HepG2 (cell line): Measurements from ENCODE around the gene CEP104.

Source experiments
- CEBPB ChIP-seq: IDR thresholded peaks from 2 replicates; pipeline ENCODE4 v1.6.1; 2011; ENCODE audit warnings: low read depth, low read length, improper control_type of control experiment, borderline replicate concordance
- CTCF ChIP-seq: sonication (generic); formaldehyde crosslinking; IDR thresholded peaks from 2 replicates; pipeline ENCODE4 v1.5.0; 2020; ENCODE audit warnings: mild to moderate bottlenecking, missing genetic modification reagents, moderate library complexity
- HOMEZ ChIP-seq: IDR thresholded peaks from 2 replicates; pipeline ENCODE4 v1.6.1; 2016; ENCODE audit warnings: low read depth
- IRF2 ChIP-seq: IDR thresholded peaks from 2 replicates; pipeline ENCODE4 v1.6.1; 2018; ENCODE audit warnings: missing genetic modification reagents, missing compliant biosample characterization
- JUND ChIP-seq: sonication (generic); formaldehyde crosslinking; IDR thresholded peaks from 2 replicates; pipeline ENCODE4 v1.8.0; 2022; ENCODE audit warnings: mild to moderate bottlenecking, missing genetic modification reagents
- KAT7 ChIP-seq: IDR thresholded peaks from 2 replicates; pipeline ENCODE4 v1.6.1; 2018; ENCODE audit warnings: borderline replicate concordance, missing compliant biosample characterization
- MXI1 ChIP-seq: IDR thresholded peaks from 3 replicates; pipeline ENCODE4 v1.6.1; 2012; ENCODE audit warnings: low read depth, low read length, inconsistent platforms, borderline replicate concordance
- POLR2AphosphoS5 ChIP-seq: IDR thresholded peaks from 2 replicates; pipeline ENCODE4 v1.6.1; 2012; ENCODE audit warnings: low read depth, low read length
- TP53 ChIP-seq: sonication (generic); formaldehyde crosslinking; conservative IDR thresholded peaks from 2 replicates; pipeline ENCODE4 v1.4.0; 2020; ENCODE audit warnings: missing genetic modification reagents
- ZNF121 ChIP-seq: sonication (generic); formaldehyde crosslinking; IDR thresholded peaks from 2 replicates; pipeline ENCODE4 v1.5.0; 2020; ENCODE audit warnings: mild to moderate bottlenecking, missing genetic modification reagents
- TF ChIP-seq, protein P1 (sequence below): sonication (generic); formaldehyde crosslinking; conservative IDR thresholded peaks from 2 replicates; pipeline ENCODE4 v1.4.0; 2020; ENCODE audit warnings: missing genetic modification reagents

DNA sequence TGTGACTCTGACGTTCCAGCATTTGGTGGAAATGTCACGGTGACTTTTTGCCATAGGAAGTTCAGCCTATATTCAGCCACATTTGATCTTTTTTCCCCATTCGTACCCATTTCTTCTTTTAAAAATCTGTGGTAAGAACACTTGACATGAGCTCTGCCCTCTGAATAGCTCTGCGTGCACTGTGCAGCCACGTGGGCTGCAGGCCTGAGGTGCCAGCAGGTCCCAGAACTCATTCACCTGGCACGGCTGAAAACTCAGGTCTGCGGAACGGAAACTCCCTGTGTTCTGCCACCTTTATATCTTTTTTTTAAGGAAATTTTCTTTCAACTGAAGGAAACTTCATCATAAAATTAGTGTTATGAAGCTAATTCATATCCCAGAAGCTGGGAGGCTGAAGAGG is 28.6 kb downstream of the CEP104 start:
- TF ChIP-seq KAT7 (no peak), CEBPB (no peak), ZNF121 (CRISPR knock-in tag) (no peak), JUND (CRISPR knock-in tag) (no peak), CTCF (CRISPR knock-in tag) (no peak), POLR2AphosphoS5 (no peak), HOMEZ (CRISPR knock-in tag) (no peak), IRF2 (no peak), TP53 (no peak), MXI1 (no peak)
- TF ChIP-seq, protein P1, sequence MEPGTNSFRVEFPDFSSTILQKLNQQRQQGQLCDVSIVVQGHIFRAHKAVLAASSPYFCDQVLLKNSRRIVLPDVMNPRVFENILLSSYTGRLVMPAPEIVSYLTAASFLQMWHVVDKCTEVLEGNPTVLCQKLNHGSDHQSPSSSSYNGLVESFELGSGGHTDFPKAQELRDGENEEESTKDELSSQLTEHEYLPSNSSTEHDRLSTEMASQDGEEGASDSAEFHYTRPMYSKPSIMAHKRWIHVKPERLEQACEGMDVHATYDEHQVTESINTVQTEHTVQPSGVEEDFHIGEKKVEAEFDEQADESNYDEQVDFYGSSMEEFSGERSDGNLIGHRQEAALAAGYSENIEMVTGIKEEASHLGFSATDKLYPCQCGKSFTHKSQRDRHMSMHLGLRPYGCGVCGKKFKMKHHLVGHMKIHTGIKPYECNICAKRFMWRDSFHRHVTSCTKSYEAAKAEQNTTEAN (CRISPR knock-in tag) = no peak
